GM21423 (cell line): ENCODE results near the gene LITAF.

ENCODE experiments used
- ATAC-seq: cut with Tn5 transposase; IDR thresholded peaks from one replicate; pipeline ENCODE4 v1.9.1; 2021; ENCODE audit warnings: mild to moderate bottlenecking, moderate library complexity; ENCODE audit not compliant: unreplicated experiment

The LITAF gene

GRCh38 chr16:11497851-11498289 lies 88.8 kb downstream of the LITAF start:
- no peak for ATAC-seq
